ENCODE measurements around the gene EXOC3L4. TPM values are rescaled to one million over a fixed set of nuclear protein-coding genes. Genes with fewer than 3 reads are reported as not detected.

EXOC3L4 gene
- total RNA-seq, 1 experiment from 2014 or later = not detected

DNA sequence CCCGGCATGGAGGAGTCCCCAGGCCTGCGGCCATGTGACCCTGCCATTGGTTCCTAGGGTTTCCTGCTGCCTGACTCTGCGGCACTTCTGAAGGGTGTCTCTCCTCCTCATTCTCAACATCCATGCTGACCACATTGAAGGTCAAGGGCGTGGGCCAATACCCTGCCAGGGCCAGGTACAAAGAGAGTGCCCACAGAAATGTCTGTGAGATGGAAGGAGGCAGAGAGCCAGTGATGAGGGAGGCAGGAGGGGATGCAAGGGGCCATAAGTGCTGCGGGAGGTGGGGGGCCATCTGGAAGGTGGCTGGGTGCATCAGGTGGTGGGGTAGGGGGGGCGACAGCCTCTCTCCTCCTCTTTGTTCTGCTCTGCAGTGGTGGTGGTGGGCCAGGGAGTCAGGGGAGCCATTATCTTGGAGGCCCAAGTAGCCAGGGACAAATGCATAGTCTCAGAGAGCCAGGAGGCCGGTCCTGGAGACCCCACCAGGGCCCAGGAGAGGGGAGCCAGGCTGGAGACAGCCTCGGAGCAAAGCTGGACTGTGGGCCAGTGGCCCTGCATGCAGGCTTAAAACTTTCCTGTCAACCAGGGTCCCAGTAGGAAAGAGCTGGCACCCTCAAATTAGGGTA lies 24.2 kb upstream of the EXOC3L4 start:
- no peak for ATAC-seq
- no peaks in the 10 kb centered on the region for H3K79me2 ChIP-seq (ENCODE audit: insufficient read depth, low read length)
- H4K20me1 ChIP-seq (ENCODE audit: insufficient read depth) = no peaks in the 10 kb centered on the region
- intact Hi-C loops (cut with micrococcal nuclease) = no loop called here
- no TSS peak for BruUV-seq (replicated peaks)
- H3K4me2 ChIP-seq (ENCODE audit: low read length) = no peak overlapping the region
- POLR2A ChIA-PET = no interaction called here
- no peak overlapping the region for H2AFZ ChIP-seq (ENCODE audit: low read depth, low read length, poor library complexity, severe bottlenecking)
- H3K27ac ChIP-seq (ENCODE audit: low read depth, low read length) = no peak overlapping the region
- H3K27me3 ChIP-seq (ENCODE audit: insufficient read depth, low read length) = no peaks in the 10 kb centered on the region
- no peak overlapping the region for H3K9ac ChIP-seq (ENCODE audit: low read length)
- no peaks in the 10 kb centered on the region for H3K9me3 ChIP-seq (ENCODE audit: control insufficient read depth in 1 of 2, insufficient read depth in 1 of 2, low read depth in 1 of 2, low read length in 2 of 2)
- CTCF ChIA-PET = no interaction called here
- no peak for TF ChIP-seq ELF1 (IDR thresholded peaks at IDR 0.05; ENCODE audit: borderline replicate concordance, low read depth)
- H3K9me2 ChIP-seq (ENCODE audit: insufficient read depth) = no peaks in the 10 kb centered on the region
- RAD21 ChIA-PET (ENCODE audit: low non-redundant PET in 1 of 2, low total read pairs in 2 of 2, uncharacterized antibody in 2 of 2, unreplicated experiment in 2 of 2) = no interaction called here
- H3K4me3 ChIP-seq (replicated peaks in 1 of 2; ENCODE audit: low read depth in 1 of 2, low read length in 2 of 2) = no peak overlapping the region
- DNase-seq (ENCODE audit: low read depth, low spot score) = no peak
- H3K36me3 ChIP-seq (ENCODE audit: control insufficient read depth in 1 of 2, insufficient read depth in 2 of 2, low read length in 2 of 2) = no peaks in the 10 kb centered on the region
- H3K4me1 ChIP-seq (ENCODE audit: control insufficient read depth in 1 of 2, insufficient read depth in 2 of 2, low read length in 2 of 2) = peaks cover 62 to 83% of the 10 kb centered on the region in 2 experiments

DNA sequence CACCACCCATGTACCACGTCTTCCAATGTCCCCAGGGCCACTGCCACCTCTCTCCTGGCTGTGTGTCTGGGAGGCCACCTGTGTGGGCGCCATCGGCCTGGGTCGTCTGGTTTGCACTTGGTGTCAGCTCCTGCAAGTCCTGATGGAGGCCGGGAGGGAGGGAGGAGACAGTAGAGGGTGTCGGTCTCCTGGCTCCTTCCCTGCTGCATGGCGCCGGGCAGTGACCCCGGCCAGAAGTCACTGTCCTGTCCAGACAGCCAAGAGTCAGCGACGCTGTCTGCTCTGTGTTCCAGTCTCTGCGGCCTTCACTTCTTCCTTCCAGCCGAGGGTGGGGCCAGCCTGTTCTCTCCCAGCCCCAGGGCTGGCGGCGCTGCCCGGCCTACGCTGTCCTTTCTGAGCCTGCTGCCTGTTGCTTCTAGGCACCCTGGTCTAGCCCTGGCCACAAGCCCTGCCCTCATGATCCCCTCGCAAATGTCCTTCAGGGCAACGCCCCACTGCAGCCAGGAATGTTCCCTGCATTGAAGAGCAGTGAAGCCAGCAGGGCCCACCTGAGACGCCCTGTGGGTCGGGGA lies 23.5 kb upstream of the EXOC3L4 start:
- Histone ChIP-seq H3K9ac (ENCODE audit: low read length) (no peak overlapping the region), H3K4me1 (ENCODE audit: control insufficient read depth in 1 of 2, insufficient read depth in 2 of 2, low read length in 2 of 2) (peaks cover 58 to 80% of the 10 kb centered on the region in 2 experiments), H3K9me2 (ENCODE audit: insufficient read depth) (no peaks in the 10 kb centered on the region), H3K79me2 (ENCODE audit: insufficient read depth, low read length) (no peaks in the 10 kb centered on the region), H3K9me3 (ENCODE audit: control insufficient read depth in 1 of 2, insufficient read depth in 1 of 2, low read depth in 1 of 2, low read length in 2 of 2) (no peaks in the 10 kb centered on the region), H4K20me1 (ENCODE audit: insufficient read depth) (no peaks in the 10 kb centered on the region), H3K4me3 (replicated peaks in 1 of 2; ENCODE audit: low read depth in 1 of 2, low read length in 2 of 2) (no peak overlapping the region), H3K27me3 (ENCODE audit: insufficient read depth, low read length) (no peaks in the 10 kb centered on the region), H3K27ac (ENCODE audit: low read depth, low read length) (no peak overlapping the region), H3K36me3 (ENCODE audit: control insufficient read depth in 1 of 2, insufficient read depth in 2 of 2, low read length in 2 of 2) (no peaks in the 10 kb centered on the region), H2AFZ (ENCODE audit: low read depth, low read length, poor library complexity, severe bottlenecking) (no peak overlapping the region), H3K4me2 (ENCODE audit: low read length) (peak overlapping the region; percentile 40; the same call in 1 of the 2 replicates)
- BruUV-seq (replicated peaks) = no TSS peak
- CTCF ChIA-PET = no interaction called here
- intact Hi-C loops (cut with micrococcal nuclease) = no loop called here
- RAD21 ChIA-PET (ENCODE audit: low non-redundant PET in 1 of 2, low total read pairs in 2 of 2, uncharacterized antibody in 2 of 2, unreplicated experiment in 2 of 2) = no interaction called here
- TF ChIP-seq EGR1 (IDR thresholded peaks at IDR 0.05; ENCODE audit: low read depth) (no peak), POLR2A (IDR thresholded peaks at IDR 0.05; ENCODE audit: borderline replicate concordance, extremely low read depth, insufficient read depth, insufficient read length) (no peak), SRF (IDR thresholded peaks at IDR 0.05; ENCODE audit: low read depth) (no peak)
- ATAC-seq = no peak
- POLR2A ChIA-PET = no interaction called here
- DNase-seq (ENCODE audit: low read depth, low spot score) = no peak

Measured in HCT116 (cell line).